HCT116 (cell line): ENCODE data around the gene TCF7L2.
A peak's percentile ranks its signal among the peaks of the same experiment; 100 is the strongest.

Source experiments
- EZH2 ChIP-seq: fragments of 200-600 bp; sonication (generic); IDR thresholded peaks from 2 replicates; pipeline ENCODE4 v1.6.1; 2017; ENCODE audit warnings: antibody characterized with exemption, mixed run types
- POLR2A ChIP-seq: IDR thresholded peaks from 2 replicates; pipeline ENCODE4 v1.7.0; 2011; ENCODE audit warnings: borderline replicate concordance; ENCODE audit not compliant: insufficient read depth, insufficient read length; ENCODE audit errors: extremely low read depth
- POLR2AphosphoS5 ChIP-seq: IDR thresholded peaks from 2 replicates; pipeline ENCODE4 v1.6.1; 2011; ENCODE audit warnings: mild to moderate bottlenecking, low read depth, low read length, moderate library complexity
- REST ChIP-seq: IDR thresholded peaks from 2 replicates; pipeline ENCODE4 v1.6.1; 2012; ENCODE audit warnings: low read depth
- ZNF274 ChIP-seq: fragments of 200-500 bp; sonication (Bioruptor generic); IDR thresholded peaks from 2 replicates; pipeline ENCODE4 v1.6.1; 2014; ENCODE audit warnings: mild to moderate bottlenecking, low read depth, low read length, inconsistent platforms
- TF ChIP-seq, protein P1 (sequence below), 3 experiments: fragments of 200-600 bp in 1 of 3; sonication (generic) in 1 of 3; IDR thresholded peaks in 2 of 3; conservative IDR thresholded peaks in 1 of 3; 2 replicates each; pipeline ENCODE4 v1.5.1; 2012 to 2017; ENCODE audit warnings: low read depth in 2 of 3, low read length in 2 of 3, antibody characterized with exemption in 1 of 3, borderline replicate concordance in 1 of 3, control low read depth in 1 of 3, mild to moderate bottlenecking in 1 of 3, mixed read lengths in 1 of 3, mixed run types in 1 of 3, moderate library complexity in 1 of 3; ENCODE audit not compliant: insufficient read depth in 1 of 3

- TF ChIP-seq, protein P1, sequence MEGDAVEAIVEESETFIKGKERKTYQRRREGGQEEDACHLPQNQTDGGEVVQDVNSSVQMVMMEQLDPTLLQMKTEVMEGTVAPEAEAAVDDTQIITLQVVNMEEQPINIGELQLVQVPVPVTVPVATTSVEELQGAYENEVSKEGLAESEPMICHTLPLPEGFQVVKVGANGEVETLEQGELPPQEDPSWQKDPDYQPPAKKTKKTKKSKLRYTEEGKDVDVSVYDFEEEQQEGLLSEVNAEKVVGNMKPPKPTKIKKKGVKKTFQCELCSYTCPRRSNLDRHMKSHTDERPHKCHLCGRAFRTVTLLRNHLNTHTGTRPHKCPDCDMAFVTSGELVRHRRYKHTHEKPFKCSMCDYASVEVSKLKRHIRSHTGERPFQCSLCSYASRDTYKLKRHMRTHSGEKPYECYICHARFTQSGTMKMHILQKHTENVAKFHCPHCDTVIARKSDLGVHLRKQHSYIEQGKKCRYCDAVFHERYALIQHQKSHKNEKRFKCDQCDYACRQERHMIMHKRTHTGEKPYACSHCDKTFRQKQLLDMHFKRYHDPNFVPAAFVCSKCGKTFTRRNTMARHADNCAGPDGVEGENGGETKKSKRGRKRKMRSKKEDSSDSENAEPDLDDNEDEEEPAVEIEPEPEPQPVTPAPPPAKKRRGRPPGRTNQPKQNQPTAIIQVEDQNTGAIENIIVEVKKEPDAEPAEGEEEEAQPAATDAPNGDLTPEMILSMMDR (IDR thresholded peaks at IDR 0.05 in 2 of 3, conservative IDR thresholded peaks at IDR 0.05 in 1 of 3; ENCODE audit: borderline replicate concordance in 1 of 3, insufficient read depth in 1 of 3, low read depth in 2 of 3, low read length in 2 of 3) = no peak
- no peak for TF ChIP-seq ZNF274
- peak; percentile 17; the same call in 1 of the 2 replicates for TF ChIP-seq POLR2AphosphoS5
- no peak for TF ChIP-seq REST
- no peak for TF ChIP-seq EZH2
- TF ChIP-seq POLR2A = no peak
Observed at GRCh38 chr10:113137941-113138685, 188.1 kb downstream of the TCF7L2 start.
